Uterus (tissue), 4 donors: ENCODE data around the gene OSGEPL1. TPM values are rescaled to one million over a fixed set of nuclear protein-coding genes. Genes with fewer than 3 reads are reported as not detected.
A peak's percentile ranks its signal among the peaks of the same experiment; 100 is the strongest.

Experiments used
- DNase-seq, 2 donors: peaks; one replicate each; pipeline ENCODE4 v3.0.0-alpha.2; 2019 to 2020
- H3K27ac ChIP-seq, 2 donors: fragments of 200-600 bp; sonication (generic); 1 replicate in 1 of 2; 2 replicates in 1 of 2; pipeline ENCODE4 v1.5.1; 2016 to 2018
- H3K27me3 ChIP-seq, 2 donors: fragments of 200-600 bp; sonication (generic); one replicate each; pipeline ENCODE4 v1.5.1; 2018 to 2019; ENCODE audit warnings: control low read depth in 1 of 2
- H3K36me3 ChIP-seq, 2 donors: fragments of 200-600 bp; sonication (generic); one replicate each; pipeline ENCODE4 v1.5.1; 2019; ENCODE audit warnings: control low read depth in 1 of 2
- H3K4me1 ChIP-seq, 2 donors: fragments of 200-600 bp; sonication (generic); one replicate each; pipeline ENCODE4 v1.5.1; 2018 to 2019; ENCODE audit warnings: control low read depth in 1 of 2
- H3K4me3 ChIP-seq, 2 donors: fragments of 200-600 bp; sonication (generic); 1 replicate in 1 of 2; 2 replicates in 1 of 2; pipeline ENCODE4 v1.5.1; 2018 to 2019; ENCODE audit warnings: mild to moderate bottlenecking in 1 of 2
- H3K9me3 ChIP-seq, 2 donors: fragments of 200-600 bp; sonication (generic); one replicate each; pipeline ENCODE4 v1.5.1; 2019; ENCODE audit warnings: control low read depth in 1 of 2
- CTCF ChIP-seq, 4 experiments: fragments of 200-600 bp in 2 of 4; fragments of 450-650 bp in 2 of 4; sonication (generic) in 2 of 4; IDR thresholded peaks; one replicate each; pipeline ENCODE4 v1.5.1; 2016 to 2019; ENCODE audit warnings: antibody characterized with exemption in 4 of 4, mild to moderate bottlenecking in 2 of 4, moderate library complexity in 1 of 4
- POLR2A ChIP-seq, 2 donors: fragments of 450-650 bp; IDR thresholded peaks; one replicate each; pipeline ENCODE4 v1.6.1; 2016; ENCODE audit warnings: antibody characterized with exemption in 2 of 2, mild to moderate bottlenecking in 1 of 2, moderate library complexity in 1 of 2
- intact Hi-C: fragments of 100-400 bp; cut with DNase I; formaldehyde crosslinking; loops from one replicate; pipeline ENCODE4 v1.15.1; 2023; ENCODE audit warnings: low total_unique reads
- total RNA-seq, 4 donors: library from RNA; depleted of rRNA in 3 of 4; stranded (reverse); fragments of >200 nt in 3 of 4; gene quantifications; one replicate each; pipeline versions ENCODE4 v1.1.0 to v1.2.4, GENCODE V29; 2014 to 2023
- donor health status: DM: yes; HTN: yes; CAD: no.

The OSGEPL1 gene
- total RNA-seq, 4 donors from 2014 or later, result 3.6 to 28.2 (median 6.2) TPM

GRCh38 chr2:189783927-189784867 lies 21.6 kb upstream of the OSGEPL1 start, which contains the start of the genes ORMDL1 and PMS1:
TSS of gene ORMDL1 (minus strand) at chr2:189784339. CDS start at chr2:189782595, 1,744 bp downstream.
TSS of gene PMS1 (plus strand) at chr2:189784450. CDS start at chr2:189791810, 7,360 bp downstream.
- H3K4me1 ChIP-seq, result peaks cover 0 to 13% of the 10 kb centered on the region in 2 donors
- peak within 1 kb of the TSS; percentile 93 to 96 for H3K27ac ChIP-seq
- H3K27me3 ChIP-seq, result no peaks in the 10 kb centered on the region
- peak within 1 kb of the TSS; percentile 66 to 81 for H3K4me3 ChIP-seq
- intact Hi-C loops, result no loop called here
- H3K36me3 ChIP-seq, result no peaks in the 10 kb centered on the region
- TF ChIP-seq CTCF (IDR thresholded peaks at IDR 0.05) (peak in 1 of 4 experiments; percentile 7), POLR2A (IDR thresholded peaks at IDR 0.05) (peak; percentile 75 to 90)
- H3K9me3 ChIP-seq, result no peaks in the 10 kb centered on the region
- DNase-seq, result peak; percentile 93 to 95

GRCh38 chr2:189783451-189783926 lies 20.9 kb upstream of the OSGEPL1 start:
- Histone ChIP-seq H3K27me3 (no peaks in the 10 kb centered on the region), H3K4me1 (peaks cover 0 to 13% of the 10 kb centered on the region in 2 donors), H3K9me3 (no peaks in the 10 kb centered on the region), H3K27ac (peak overlapping the region; percentile 93 to 96), H3K36me3 (no peaks in the 10 kb centered on the region), H3K4me3 (peak overlapping the region; percentile 66 to 81)
- TF ChIP-seq POLR2A (IDR thresholded peaks at IDR 0.05), result no peak
- no peak for TF ChIP-seq CTCF (IDR thresholded peaks at IDR 0.05)
- intact Hi-C loops, result no loop called here
- DNase-seq, result no peak

DNA sequence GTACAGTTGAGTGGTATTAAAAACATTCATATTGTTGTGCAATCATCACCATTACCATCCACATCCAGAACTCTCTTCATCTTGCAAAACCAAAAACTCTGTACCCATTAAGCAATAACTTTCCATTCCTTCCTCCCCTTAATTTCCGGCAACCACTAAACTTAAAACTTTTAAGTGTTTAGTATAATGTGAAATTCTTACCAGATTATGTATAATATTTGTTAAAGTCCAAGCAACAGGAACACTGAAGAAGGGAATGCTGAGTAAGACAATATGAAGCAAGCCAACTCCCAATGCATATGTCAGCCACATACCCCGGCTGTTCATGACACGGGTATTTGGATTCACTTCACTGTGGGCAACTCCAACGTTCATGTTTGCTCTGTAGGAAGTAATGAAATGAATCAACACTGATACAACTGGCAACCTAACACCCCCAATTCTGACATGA lies 19.7 kb upstream of the OSGEPL1 start:
- no peak overlapping the region for H3K27ac ChIP-seq

GRCh38 chr2:189772212-189772611 lies 9.6 kb upstream of the OSGEPL1 start:
- Histone ChIP-seq H3K4me3 (no peak overlapping the region), H3K9me3 (no peaks in the 10 kb centered on the region), H3K27ac (no peak overlapping the region), H3K36me3 (no peaks in the 10 kb centered on the region), H3K4me1 (no peaks in the 10 kb centered on the region), H3K27me3 (no peaks in the 10 kb centered on the region)
- no peak for TF ChIP-seq CTCF (IDR thresholded peaks at IDR 0.05)
- no peak for TF ChIP-seq POLR2A (IDR thresholded peaks at IDR 0.05)
- intact Hi-C loops, result no loop called here
- no peak for DNase-seq

More for the DNA sequence above, 19.7 kb upstream of the OSGEPL1 start:
- Histone ChIP-seq H3K27me3 (no peaks in the 10 kb centered on the region), H3K4me1 (peaks cover 0 to 13% of the 10 kb centered on the region in 2 donors), H3K9me3 (no peaks in the 10 kb centered on the region), H3K4me3 (no peak overlapping the region), H3K36me3 (no peaks in the 10 kb centered on the region)
- DNase-seq, result no peak
- intact Hi-C loops, result no loop called here
- TF ChIP-seq POLR2A (IDR thresholded peaks at IDR 0.05), result no peak
- no peak for TF ChIP-seq CTCF (IDR thresholded peaks at IDR 0.05)
